ENCODE measurements around the gene ZCCHC2.

Gene ZCCHC2

DNA sequence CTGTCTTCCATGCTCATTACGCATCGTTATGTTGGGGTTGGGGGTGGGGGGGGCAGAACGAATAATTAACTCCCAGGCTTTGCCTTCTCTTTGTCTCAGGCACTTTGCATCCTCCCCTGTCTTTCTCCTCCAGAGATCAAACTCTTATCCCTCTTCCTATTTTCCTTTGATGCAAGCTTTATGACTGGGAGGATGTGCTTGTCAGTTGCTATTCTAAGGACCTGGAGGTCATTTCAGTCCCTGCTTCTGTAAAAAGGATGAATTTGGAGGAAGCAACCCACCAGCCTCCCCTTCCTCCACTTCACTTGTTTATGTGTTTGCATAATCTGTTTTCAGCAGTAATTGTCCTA, 87.5 kb downstream of the ZCCHC2 start:
- DNase-seq (ENCODE audit: low read depth), result no peak

DNA sequence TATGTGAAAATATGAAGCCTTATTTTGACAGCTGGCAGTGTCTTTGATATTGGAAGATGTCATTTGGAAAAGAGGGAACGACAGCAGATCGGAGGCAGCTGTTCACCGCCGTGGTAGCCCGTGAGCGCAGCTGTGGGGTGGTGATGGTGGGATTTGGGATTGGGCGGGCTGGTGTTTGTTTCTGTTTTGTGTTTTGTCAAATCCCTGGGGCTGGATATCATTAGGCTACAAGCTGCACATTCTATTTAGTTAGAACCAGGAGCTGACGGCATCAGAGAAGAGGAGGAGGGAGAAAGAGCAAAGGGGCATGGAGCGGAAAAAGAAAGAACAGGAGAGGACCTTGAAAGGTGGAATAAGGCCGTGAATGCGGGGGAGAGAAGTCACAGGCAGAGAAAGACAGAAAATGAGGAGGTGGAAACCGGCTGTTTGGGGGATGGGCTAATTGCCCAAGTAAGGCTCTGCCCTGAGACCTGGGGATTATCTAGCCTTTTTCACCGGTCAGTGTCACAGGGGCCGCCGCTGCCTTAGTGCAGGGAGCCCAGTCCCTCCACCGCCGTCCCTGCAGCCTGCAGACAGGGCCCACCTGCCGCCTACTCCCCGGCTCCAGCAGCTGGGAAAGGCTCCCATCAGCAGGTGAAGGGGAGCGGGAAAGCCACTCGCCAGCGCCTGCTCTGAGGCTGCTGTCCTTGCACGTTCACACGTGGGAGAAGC, 88.0 kb downstream of the ZCCHC2 start:
- DNase-seq (ENCODE audit: low read depth), result no peak

DNA sequence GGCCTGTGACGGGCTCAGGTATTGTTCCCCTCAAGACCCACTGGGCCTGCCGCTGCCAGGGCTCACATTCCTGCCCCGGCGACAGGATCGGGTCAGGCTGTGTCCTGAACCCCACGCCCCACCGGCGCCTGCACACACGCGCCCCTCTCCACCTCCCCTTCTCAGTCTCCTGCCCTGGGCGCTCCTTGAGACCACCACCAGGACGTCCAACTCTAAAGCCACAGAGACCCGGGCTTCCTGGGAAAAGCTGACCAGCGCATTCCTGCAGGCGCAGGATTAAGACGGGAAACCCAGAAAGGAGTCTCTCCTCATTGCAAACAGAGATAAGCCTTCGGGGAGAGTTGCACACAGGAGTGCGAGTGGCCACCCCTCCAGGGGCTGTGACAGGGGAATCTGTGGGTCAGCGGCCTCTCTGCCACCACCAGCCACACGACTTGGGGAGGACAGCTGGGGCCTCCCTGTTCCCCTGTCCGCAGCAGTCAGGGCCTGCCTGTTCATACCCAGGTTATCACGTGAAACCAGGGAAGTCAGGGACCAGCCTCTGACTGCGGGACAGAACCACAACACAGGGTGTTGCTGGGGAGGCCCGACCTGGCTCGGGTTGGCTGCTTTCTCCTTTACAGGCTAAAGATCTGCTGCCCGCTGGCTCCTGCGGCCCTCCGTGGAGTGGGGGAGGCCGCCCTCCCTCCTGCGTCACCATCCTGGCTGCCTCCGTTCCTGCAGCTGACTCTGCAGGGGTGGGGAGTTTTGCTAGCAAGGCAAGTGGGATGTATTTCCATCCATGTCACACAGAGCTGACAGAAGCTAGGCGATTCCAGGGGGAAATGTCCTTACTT, 88.8 kb downstream of the ZCCHC2 start:
- no peak for DNase-seq (ENCODE audit: low read depth)

DNA sequence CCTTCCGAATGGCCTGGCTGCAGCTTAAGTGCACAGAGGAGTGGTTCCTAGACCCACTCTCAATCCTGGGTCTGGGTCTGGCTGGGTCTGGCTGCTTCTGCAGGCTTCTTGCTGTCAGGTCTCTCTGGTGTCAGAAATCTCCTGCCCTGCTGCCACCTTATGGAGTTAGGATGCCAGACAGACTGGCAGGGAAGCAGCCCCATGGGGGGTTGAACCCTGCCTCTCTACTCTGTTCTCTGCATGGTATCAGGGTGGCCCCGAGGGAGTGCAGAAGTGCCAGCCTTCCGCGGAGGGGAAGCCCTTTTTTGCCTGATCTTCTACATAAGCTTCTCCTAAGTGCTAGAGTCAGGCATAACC, 89.4 kb downstream of the ZCCHC2 start:
- DNase-seq (ENCODE audit: low read depth), result no peak

DNA sequence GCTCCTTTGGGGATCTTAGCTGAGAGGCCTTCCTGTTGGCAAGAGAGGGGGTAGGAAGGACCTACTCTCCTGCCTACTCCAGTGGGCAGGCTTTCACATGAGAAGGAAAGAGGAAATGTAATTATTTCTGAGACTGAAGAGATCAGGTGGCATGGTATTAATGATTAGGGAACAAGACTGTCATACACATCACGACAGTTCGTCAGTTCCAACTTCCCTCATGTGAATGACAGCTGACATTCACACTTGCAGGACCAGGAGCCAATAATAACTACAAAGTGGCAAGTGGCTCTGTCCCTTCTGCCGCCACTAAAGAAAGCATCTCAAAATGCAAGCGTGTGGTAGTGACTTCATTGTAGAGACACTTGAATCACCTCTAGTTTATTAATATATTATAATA, 90.0 kb downstream of the ZCCHC2 start:
- DNase-seq (ENCODE audit: low read depth), result no peak

DNA sequence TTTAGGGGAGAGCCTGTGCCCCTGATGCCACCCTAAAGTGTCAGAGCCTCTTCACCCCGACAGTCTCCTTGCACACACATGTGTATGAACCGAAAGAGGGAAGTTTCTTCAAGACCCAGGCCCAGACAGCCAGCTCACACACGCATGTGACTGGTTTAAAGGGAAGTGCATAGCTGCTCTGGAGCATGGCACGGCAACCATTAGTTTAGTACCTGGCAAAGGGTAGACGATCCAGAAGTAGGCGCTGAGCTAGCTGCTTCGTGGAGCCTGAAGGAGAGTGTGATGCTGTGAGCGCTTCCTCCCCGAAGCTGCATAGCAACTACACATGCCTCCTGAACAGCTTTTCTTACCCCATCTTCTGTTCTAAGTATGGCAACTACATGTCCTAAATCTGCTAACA, 91.7 kb downstream of the ZCCHC2 start:
- no peak for DNase-seq (ENCODE audit: low read depth)

DNA sequence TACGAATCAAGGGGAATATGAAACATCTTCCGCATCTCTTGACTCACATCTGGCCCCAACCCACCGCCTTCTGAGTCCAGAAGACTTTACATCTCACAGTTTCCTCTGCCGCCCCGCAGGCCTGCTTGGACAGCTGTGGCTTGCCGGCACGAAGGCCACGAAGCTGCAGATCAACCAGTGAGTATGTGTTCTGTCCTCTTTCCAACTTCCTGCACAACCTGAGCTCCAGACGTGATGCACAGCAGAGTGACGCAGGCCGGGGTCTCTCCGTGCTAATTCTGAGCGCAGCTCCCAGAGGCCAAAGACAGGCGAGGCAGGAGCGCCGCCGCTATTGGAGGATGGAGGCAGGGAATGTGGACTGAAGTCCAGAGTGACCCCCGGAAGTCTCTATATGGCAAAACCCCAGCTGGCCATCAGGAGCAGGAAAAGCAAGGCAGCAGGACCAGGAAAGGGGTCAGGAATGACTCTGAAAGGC, 93.5 kb downstream of the ZCCHC2 start:
- DNase-seq (ENCODE audit: low read depth), result no peak

DNA sequence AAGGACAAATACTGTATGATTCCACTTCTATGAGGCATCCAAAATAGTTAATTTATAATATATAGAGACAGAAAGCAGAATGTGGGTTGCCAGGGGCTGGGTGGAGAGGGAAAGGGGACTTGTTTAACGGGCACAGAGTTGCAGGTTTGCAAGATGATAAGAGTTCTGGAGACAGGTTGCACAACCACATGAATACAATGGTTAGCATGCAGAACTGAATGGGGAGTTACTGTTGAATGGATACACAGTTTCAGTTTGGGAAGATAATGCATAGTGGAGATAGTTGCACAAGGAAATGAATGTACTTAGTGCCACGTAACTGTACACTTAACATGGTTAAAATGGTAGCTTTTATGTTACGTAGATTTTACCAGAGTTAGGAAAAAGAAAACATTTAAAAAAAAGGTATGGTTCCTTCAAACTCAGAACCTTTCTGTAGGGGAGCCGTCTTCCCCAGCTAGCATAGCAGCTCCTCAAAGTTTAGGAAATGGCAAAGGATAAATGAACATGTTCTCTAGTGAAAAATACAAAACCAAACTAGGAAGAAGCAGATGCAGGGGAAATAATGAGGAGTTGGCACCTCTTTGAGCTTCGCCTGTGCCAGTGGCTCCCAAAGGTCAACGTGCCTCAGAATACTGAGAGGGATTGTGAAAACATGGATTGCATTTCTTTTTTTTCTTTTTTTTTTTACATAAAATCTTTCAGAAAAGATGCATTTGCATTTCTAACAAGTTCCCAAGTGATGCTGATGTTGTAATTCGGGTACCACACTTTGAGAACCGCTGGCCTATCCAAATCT, 95.2 kb downstream of the ZCCHC2 start:
- no peak for DNase-seq (ENCODE audit: low read depth)

DNA sequence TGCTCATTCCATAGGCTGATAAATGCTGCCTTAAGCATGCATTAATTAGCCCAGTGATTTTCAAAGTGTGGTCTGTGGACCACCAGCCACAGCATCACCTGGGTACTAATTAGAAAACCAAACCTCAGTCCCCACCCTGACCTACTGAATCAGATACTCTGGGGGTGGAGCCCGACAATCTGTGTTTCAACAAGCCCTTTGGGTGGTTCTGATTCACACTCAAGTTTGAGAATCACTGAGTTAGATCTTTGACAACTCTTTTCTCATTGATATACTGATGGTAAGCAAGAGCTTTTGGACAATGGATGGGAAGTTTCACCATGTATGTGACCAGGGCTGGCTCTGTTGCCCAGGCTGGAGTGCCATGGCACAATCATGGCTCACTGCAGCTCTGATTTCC, 95.9 kb downstream of the ZCCHC2 start:
- no peak for DNase-seq (ENCODE audit: low read depth)

DNA sequence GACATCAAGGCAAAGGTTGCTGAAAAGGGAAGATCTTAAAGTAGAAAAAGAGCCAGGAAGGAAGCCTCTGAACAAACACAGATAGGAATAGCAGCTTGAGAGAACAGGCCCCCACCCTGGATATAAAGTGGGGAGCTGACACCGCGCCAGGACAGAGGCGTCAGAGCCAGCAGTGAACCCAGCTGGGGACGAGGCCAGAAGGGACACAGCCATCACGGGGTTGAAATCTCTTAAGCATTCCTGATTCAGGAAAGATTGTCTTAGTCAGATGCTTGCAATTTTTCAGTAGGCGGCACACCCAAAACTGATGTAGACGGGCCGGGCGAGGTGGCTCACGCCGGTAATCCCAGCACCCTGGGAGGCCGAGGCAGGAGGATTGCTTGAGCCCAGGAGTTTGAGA, 98.7 kb downstream of the ZCCHC2 start:
- DNase-seq (ENCODE audit: low read depth), result no peak

DNA sequence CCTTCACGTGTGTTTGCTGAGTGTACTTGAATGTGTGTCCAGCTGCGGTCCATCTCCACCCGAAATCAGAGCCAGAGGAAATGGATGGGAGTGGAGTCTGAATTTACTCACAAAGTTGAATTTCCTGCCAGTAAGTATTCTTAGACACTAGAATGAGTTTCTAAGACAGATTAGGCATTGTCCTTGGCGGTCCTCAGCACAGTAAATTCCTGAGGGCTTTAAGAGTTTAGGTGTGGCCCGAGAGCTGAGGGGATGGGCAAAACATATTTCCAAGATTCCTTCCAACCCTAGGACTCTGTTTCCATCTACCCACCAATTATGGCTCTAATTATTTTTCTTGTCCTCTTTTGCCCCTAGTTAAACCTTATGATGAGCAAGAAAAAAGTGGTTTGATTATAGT, 102.2 kb downstream of the ZCCHC2 start:
- DNase-seq (ENCODE audit: low read depth), result no peak

Data from activated T-cell treated with anti-CD3 and anti-CD28 coated beads for 24 hours (primary cell).